SU-DHL-6 (cell line): ENCODE results near the gene ADAMTS15.

ENCODE experiments used
- H2AFZ ChIP-seq: fragments of 200-600 bp; sonication (generic); 2 replicates; pipeline ENCODE4 v1.6.1; 2014; ENCODE audit warnings: low read depth, mild to moderate bottlenecking, moderate library complexity, mixed read lengths, antibody characterized with exemption, low read length; ENCODE audit not compliant: severe bottlenecking
- H3F3A ChIP-seq: fragments of 200-600 bp; shearing (Covaris generic); 2 replicates; pipeline ENCODE4 v1.6.0; 2016; ENCODE audit warnings: antibody characterized with exemption, mild to moderate bottlenecking; ENCODE audit not compliant: insufficient read depth
- H3K27ac ChIP-seq: fragments of 200-600 bp; sonication (generic); 2 replicates; pipeline ENCODE4 v1.5.1; 2016; ENCODE audit warnings: low read depth, mild to moderate bottlenecking, low read length, moderate library complexity, mixed read lengths
- H3K27me3 ChIP-seq: fragments of 200-600 bp; sonication (generic), shearing (Covaris generic); 2 replicates; pipeline ENCODE4 v1.6.0; 2014; ENCODE audit warnings: mild to moderate bottlenecking, low read length
- H3K36me3 ChIP-seq: fragments of 200-600 bp; sonication (generic); 2 replicates; pipeline ENCODE4 v1.6.1; 2014; ENCODE audit warnings: mild to moderate bottlenecking, low read length, mixed read lengths
- H3K4me2 ChIP-seq: fragments of 300-600, 200-600 bp; shearing (Covaris generic), sonication (generic); 2 replicates; pipeline ENCODE4 v1.6.0; 2014; ENCODE audit warnings: low read length, low read depth, mild to moderate bottlenecking; ENCODE audit not compliant: poor library complexity, severe bottlenecking
- H3K4me3 ChIP-seq: fragments of 200-600 bp; sonication (generic); 2 replicates; pipeline ENCODE4 v1.5.1; 2014; ENCODE audit warnings: antibody characterized with exemption, low read length, mild to moderate bottlenecking, mixed read lengths; ENCODE audit not compliant: insufficient read depth, poor library complexity, severe bottlenecking
- H3K79me2 ChIP-seq: fragments of 200-600 bp; sonication (generic); 2 replicates; pipeline ENCODE4 v1.6.1; 2014; ENCODE audit warnings: mild to moderate bottlenecking, low read length, moderate library complexity; ENCODE audit not compliant: insufficient read depth
- H3K9ac ChIP-seq: fragments of 200-600 bp; sonication (generic); 2 replicates; pipeline ENCODE4 v1.7.0; 2014; ENCODE audit warnings: mild to moderate bottlenecking, low read length
- H3K9me2 ChIP-seq: fragments of 200-600 bp; sonication (generic); replicated peaks from 2 replicates; pipeline ENCODE4 v1.6.1; 2014; ENCODE audit warnings: low read length; ENCODE audit not compliant: insufficient read depth
- H3K9me3 ChIP-seq: fragments of 200-600 bp; sonication (generic); 2 replicates; pipeline ENCODE4 v1.6.1; 2014; ENCODE audit warnings: low read length, mixed read lengths; ENCODE audit not compliant: insufficient read depth
- H4K20me1 ChIP-seq: fragments of 200-600 bp; sonication (generic); 2 replicates; pipeline ENCODE4 v1.6.1; 2014; ENCODE audit warnings: low read depth, mild to moderate bottlenecking, antibody characterized with exemption, low read length, moderate library complexity, mixed read lengths
- EZH2phosphoT487 ChIP-seq: fragments of 200-600 bp; sonication (generic), shearing (Covaris generic); conservative IDR thresholded peaks from 2 replicates; pipeline ENCODE4 v1.6.1; 2018; ENCODE audit warnings: mild to moderate bottlenecking, antibody characterized with exemption, low read length, moderate library complexity, mixed read lengths
- TF ChIP-seq, protein P1 (sequence below): fragments of 200-600 bp; sonication (generic); IDR thresholded peaks from one replicate; pipeline ENCODE4 v1.5.1; 2017; ENCODE audit warnings: antibody characterized with exemption, mild to moderate bottlenecking, low read length, moderate library complexity; ENCODE audit not compliant: insufficient read depth, poor library complexity, severe bottlenecking

Gene ADAMTS15

GRCh38 chr11:130429983-130430382 is 18.5 kb upstream of the ADAMTS15 start:
- no peaks in the 10 kb centered on the region for H3K9me2 ChIP-seq
- no peak overlapping the region for H3K9ac ChIP-seq
- TF ChIP-seq, protein P1, sequence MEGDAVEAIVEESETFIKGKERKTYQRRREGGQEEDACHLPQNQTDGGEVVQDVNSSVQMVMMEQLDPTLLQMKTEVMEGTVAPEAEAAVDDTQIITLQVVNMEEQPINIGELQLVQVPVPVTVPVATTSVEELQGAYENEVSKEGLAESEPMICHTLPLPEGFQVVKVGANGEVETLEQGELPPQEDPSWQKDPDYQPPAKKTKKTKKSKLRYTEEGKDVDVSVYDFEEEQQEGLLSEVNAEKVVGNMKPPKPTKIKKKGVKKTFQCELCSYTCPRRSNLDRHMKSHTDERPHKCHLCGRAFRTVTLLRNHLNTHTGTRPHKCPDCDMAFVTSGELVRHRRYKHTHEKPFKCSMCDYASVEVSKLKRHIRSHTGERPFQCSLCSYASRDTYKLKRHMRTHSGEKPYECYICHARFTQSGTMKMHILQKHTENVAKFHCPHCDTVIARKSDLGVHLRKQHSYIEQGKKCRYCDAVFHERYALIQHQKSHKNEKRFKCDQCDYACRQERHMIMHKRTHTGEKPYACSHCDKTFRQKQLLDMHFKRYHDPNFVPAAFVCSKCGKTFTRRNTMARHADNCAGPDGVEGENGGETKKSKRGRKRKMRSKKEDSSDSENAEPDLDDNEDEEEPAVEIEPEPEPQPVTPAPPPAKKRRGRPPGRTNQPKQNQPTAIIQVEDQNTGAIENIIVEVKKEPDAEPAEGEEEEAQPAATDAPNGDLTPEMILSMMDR: no peak
- no peak for TF ChIP-seq EZH2phosphoT487
- H3K4me3 ChIP-seq: no peak overlapping the region
- no peak overlapping the region for H3K27ac ChIP-seq
- no peaks in the 10 kb centered on the region for H3K9me3 ChIP-seq
- H3K4me2 ChIP-seq: no peak overlapping the region
- no peak overlapping the region for H2AFZ ChIP-seq
- H3K36me3 ChIP-seq: no peaks in the 10 kb centered on the region
- no peaks in the 10 kb centered on the region for H4K20me1 ChIP-seq
- no peaks in the 10 kb centered on the region for H3K79me2 ChIP-seq
- no peaks in the 10 kb centered on the region for H3F3A ChIP-seq
- no peaks in the 10 kb centered on the region for H3K27me3 ChIP-seq

DNA sequence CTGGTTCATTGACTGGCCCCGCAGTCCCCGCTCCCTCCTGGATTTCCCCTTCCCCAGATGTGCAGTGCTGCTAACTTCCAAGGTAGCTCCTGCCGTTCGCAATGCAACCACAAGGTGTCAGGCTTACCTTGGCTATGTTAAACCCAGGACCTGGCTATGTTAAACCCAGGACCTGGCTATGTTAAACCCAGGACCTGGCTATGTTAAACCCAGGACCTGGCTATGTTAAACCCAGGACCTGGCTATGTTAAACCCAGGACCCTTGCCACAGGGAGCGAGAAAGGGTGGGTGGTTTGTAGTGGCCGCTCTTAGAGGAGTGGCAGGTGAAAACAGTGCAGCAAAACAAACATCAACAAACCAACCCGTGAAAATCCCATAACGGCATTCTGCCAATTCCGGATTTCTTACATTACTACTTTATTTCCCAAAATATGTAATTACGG is 17.1 kb upstream of the ADAMTS15 start:
- H3F3A ChIP-seq: no peaks in the 10 kb centered on the region
- H3K27me3 ChIP-seq: no peaks in the 10 kb centered on the region
- no peaks in the 10 kb centered on the region for H3K9me3 ChIP-seq
- TF ChIP-seq, protein P1: peak; percentile 14
- TF ChIP-seq EZH2phosphoT487: no peak
- H2AFZ ChIP-seq: no peak overlapping the region
- H3K4me3 ChIP-seq: no peak overlapping the region
- H3K79me2 ChIP-seq: no peaks in the 10 kb centered on the region
- no peaks in the 10 kb centered on the region for H3K9me2 ChIP-seq
- no peaks in the 10 kb centered on the region for H3K36me3 ChIP-seq
- H3K9ac ChIP-seq: no peak overlapping the region
- H3K27ac ChIP-seq: no peak overlapping the region
- H4K20me1 ChIP-seq: no peaks in the 10 kb centered on the region
- H3K4me2 ChIP-seq: no peak overlapping the region

- H3K27ac ChIP-seq: no peak overlapping the region
- H3K79me2 ChIP-seq: no peaks in the 10 kb centered on the region
- no peaks in the 10 kb centered on the region for H3K9me2 ChIP-seq
- H3K36me3 ChIP-seq: no peaks in the 10 kb centered on the region
- H3K4me2 ChIP-seq: no peak overlapping the region
- H3F3A ChIP-seq: no peaks in the 10 kb centered on the region
- no peak overlapping the region for H3K9ac ChIP-seq
- no peaks in the 10 kb centered on the region for H3K9me3 ChIP-seq
- no peak overlapping the region for H2AFZ ChIP-seq
- TF ChIP-seq EZH2phosphoT487: no peak
- TF ChIP-seq, protein P1: no peak
- H3K4me3 ChIP-seq: no peak overlapping the region
- no peaks in the 10 kb centered on the region for H3K27me3 ChIP-seq
- H4K20me1 ChIP-seq: no peaks in the 10 kb centered on the region
Measured at GRCh38 chr11:130431801-130432200, 16.6 kb upstream of the ADAMTS15 start.
